Measurements from ENCODE around the gene EXOC2.

DNA sequence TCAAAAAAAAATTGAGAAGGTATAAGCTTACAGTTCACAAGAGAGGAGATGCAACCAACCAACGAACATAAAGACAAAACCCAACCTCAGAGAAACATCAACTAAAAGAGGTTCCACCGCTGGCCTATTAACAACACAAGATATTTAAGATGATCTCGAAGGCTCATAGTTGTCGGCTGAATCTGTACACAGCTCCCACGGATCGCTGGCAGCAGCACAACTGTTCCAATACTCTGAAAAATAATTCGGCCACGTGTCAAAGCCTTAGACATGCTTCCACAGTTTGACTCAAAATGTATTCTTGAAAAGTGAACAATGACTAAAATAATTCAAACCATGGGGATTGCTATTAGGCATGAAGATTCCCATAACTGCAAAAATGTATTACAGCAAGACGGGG, 13.7 kb downstream of the EXOC2 start:
- TF ChIP-seq, protein P1, sequence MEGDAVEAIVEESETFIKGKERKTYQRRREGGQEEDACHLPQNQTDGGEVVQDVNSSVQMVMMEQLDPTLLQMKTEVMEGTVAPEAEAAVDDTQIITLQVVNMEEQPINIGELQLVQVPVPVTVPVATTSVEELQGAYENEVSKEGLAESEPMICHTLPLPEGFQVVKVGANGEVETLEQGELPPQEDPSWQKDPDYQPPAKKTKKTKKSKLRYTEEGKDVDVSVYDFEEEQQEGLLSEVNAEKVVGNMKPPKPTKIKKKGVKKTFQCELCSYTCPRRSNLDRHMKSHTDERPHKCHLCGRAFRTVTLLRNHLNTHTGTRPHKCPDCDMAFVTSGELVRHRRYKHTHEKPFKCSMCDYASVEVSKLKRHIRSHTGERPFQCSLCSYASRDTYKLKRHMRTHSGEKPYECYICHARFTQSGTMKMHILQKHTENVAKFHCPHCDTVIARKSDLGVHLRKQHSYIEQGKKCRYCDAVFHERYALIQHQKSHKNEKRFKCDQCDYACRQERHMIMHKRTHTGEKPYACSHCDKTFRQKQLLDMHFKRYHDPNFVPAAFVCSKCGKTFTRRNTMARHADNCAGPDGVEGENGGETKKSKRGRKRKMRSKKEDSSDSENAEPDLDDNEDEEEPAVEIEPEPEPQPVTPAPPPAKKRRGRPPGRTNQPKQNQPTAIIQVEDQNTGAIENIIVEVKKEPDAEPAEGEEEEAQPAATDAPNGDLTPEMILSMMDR (IDR thresholded peaks at IDR 0.05; ENCODE audit: borderline replicate concordance, extremely low read depth, low read length, poor library complexity, severe bottlenecking), result no peak
- no peak for TF ChIP-seq EZH2 (IDR thresholded peaks at IDR 0.05; ENCODE audit: borderline replicate concordance, low read depth, low read length, severe bottlenecking)
